ENCODE measurements around the gene SH3BGRL3. TPM values are rescaled to one million over a fixed set of nuclear protein-coding genes. Genes with fewer than 3 reads are reported as not detected.

The SH3BGRL3 gene
- total and polyA plus RNA-seq, 7 experiments from 2014 or later = 156 to 636 (median 380) TPM

DNA sequence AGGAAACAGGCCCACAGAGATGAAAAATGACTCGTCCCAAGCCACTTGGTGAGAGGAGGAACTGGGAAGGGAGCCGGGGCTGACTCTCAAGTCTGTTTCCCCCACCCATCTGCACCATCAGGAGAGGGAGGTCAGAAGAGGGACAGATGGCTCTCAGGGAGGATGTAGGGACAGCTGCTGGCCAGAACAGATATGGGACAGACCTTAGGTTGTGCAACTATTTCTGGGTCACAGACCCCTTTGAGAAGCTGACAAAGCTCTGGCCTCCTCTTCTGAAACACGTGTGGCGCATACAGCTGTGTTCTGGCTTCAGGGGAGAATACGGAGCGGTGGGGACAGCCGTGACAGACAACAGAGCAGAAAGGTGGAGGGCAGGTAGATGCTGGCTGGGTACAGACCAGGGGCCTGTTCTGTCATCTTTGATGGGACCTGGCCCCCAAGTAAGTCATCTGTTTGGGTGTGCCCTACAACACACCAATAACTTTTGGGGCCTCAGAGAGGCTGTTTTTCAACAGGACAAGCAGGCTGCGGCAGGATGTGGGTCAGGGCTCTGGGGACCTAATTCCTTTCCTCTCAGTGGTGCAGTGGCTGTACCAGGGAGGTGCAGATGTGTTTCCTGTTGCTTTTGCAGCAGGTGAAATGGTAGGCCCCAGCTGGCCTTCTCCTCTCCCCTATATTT, 7.3 kb downstream of the SH3BGRL3 start:
- peak overlapping the region; percentile 58 for H3K4me3 ChIP-seq (ENCODE audit: low read length)
- Mint-ChIP-seq H3K27ac (peak overlapping the region; percentile 85 to 99 (median 96)), H3K9me3 (peaks cover 0 to 2% (median 0%) of the 10 kb centered on the region in 11 donors), H3K4me3 (peak overlapping the region; percentile 61 to 86 (median 78)), H3K27me3 (no peaks in the 10 kb centered on the region), H3K4me1 (peaks cover 70 to 100% (median 87%) of the 10 kb centered on the region in 7 donors), H3K36me3 (peaks cover 0 to 22% (median 0%) of the 10 kb centered on the region in 5 donors)
- peak in 8 of 9 donors; percentile 61 to 84 (median 80) for DNase-seq
- peaks cover 99% of the 10 kb centered on the region in 2 donors for H3K4me1 ChIP-seq (ENCODE audit: control insufficient read depth in 2 of 2, insufficient read depth in 2 of 2, low read length in 2 of 2)
- H3K27me3 ChIP-seq (ENCODE audit: control insufficient read depth in 2 of 2, insufficient read depth in 2 of 2, low read length in 2 of 2) = no peaks in the 10 kb centered on the region
- CTCF ChIA-PET = interaction anchor here (0.6 to 17.9 kb wide), 8 partner anchors 12 to 130 kb away, joined by 3 to 541 read pairs (median 8); partner anchors contain the start of genes CD52, CEP85 and UBXN11
- H3K9me3 ChIP-seq (ENCODE audit: control insufficient read depth in 2 of 3, low read length in 3 of 3) = no peaks in the 10 kb centered on the region
- ATAC-seq = peak; percentile 45
- intact Hi-C loops (cut with micrococcal nuclease) = loop anchor here (1.0 to 10.0 kb wide), 6 partner anchors 19 to 408 kb away; partner anchors contain the start of genes ARID1A (in 1 of the 2) and UBXN11 (in 1 of the 2)
- H3K27ac ChIP-seq (ENCODE audit: low read depth, low read length) = peak overlapping the region; percentile 86
- POLR2A ChIA-PET = interaction anchor here (0.8 to 26.8 kb wide), 10 partner anchors 9 to 406 kb away, joined by 3 to 1967 read pairs (median 5); partner anchors contain the start of genes CD52, SH3BGRL3 and UBXN11
- H3K36me3 ChIP-seq (ENCODE audit: control insufficient read depth in 2 of 3, insufficient read depth in 3 of 3, low read length in 3 of 3) = peaks cover 0 to 10% (median 0%) of the 10 kb centered on the region in 3 experiments

DNA sequence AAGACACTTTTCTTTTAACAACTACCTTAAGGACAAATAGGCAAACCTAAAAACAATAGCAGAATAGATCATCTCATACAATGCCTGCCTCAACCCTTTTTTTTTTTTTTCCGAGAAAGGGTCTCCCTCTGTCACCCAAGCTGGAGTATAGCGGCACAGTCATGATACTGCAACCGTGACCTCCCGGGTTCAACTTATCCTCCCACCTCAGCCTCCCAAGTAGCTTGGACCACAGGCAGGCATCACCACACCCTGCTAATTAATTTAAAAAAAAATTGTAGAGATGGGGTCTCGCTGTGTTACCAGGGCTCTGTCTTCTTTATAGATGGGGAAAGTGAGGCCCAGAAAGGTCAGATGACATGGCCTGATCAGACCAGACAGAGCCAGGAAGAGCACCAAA, 7.9 kb downstream of the SH3BGRL3 start:
- peak overlapping the region; percentile 61 to 86 (median 78) for H3K4me3 Mint-ChIP-seq
- POLR2A ChIA-PET = interaction anchor here (0.8 to 26.8 kb wide), 7 partner anchors 9 to 406 kb away, joined by 3 to 1967 read pairs (median 5); partner anchors contain the start of genes CD52, SH3BGRL3 and UBXN11

DNA sequence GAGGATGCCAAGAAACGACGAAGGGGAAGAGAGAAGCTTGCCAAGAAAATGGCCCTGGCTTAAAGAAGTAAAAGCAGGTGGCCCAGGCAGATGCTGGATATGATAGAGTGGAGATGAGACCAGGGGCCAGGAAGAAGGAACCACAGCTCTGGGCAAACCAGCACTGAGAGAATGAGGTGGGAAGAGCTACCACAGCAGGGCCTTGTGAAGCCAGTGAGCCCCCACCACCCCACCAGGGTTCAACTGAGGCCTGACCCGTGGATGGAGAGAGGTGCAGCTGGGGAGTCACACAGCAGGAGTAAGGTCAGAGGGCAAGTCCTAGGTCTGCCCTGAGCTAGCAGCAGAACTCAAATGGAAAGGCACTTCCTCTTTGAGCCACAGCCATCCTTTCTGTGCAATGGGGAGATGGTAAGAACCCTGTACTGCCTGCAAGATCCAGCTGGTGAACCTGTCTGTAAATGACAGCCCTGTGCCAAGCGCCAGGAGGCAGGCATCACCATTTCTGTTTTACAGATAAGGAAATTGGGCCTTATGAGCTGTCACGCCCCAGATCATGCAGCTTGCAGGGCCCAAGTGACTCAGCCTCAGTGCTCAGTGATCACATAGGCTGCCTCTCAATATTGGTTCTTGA, 8.5 kb downstream of the SH3BGRL3 start:
- peak; percentile 3 for ATAC-seq
- Mint-ChIP-seq H3K27ac (peak overlapping the region; percentile 85 to 99 (median 96)), H3K27me3 (no peaks in the 10 kb centered on the region), H3K4me3 (peak overlapping the region; percentile 33 to 85 (median 76)), H3K36me3 (peaks cover 0 to 14% (median 0%) of the 10 kb centered on the region in 5 donors), H3K4me1 (peaks cover 67 to 98% (median 86%) of the 10 kb centered on the region in 7 donors), H3K9me3 (peaks cover 0 to 2% (median 0%) of the 10 kb centered on the region in 11 donors)
- Histone ChIP-seq H3K27ac (ENCODE audit: low read depth, low read length) (peak overlapping the region; percentile 86), H3K4me3 (ENCODE audit: low read length) (peak overlapping the region; percentile 5), H3K36me3 (ENCODE audit: control insufficient read depth in 2 of 3, insufficient read depth in 3 of 3, low read length in 3 of 3) (no peaks in the 10 kb centered on the region), H3K27me3 (ENCODE audit: control insufficient read depth in 2 of 2, insufficient read depth in 2 of 2, low read length in 2 of 2) (no peaks in the 10 kb centered on the region), H3K9me3 (ENCODE audit: control insufficient read depth in 2 of 3, low read length in 3 of 3) (no peaks in the 10 kb centered on the region), H3K4me1 (ENCODE audit: control insufficient read depth in 2 of 2, insufficient read depth in 2 of 2, low read length in 2 of 2) (peaks cover 90 to 100% of the 10 kb centered on the region in 2 donors)
- intact Hi-C loops (cut with micrococcal nuclease) = loop anchor here (1.0 to 10.0 kb wide), 5 partner anchors 9 to 406 kb away; partner anchors contain the start of gene ARID1A (in 1 of the 2)
- DNase-seq = peak in 1 of 9 donors; percentile 57
- CTCF ChIA-PET = interaction anchor here (0.6 to 17.9 kb wide), 10 partner anchors 9 to 129 kb away, joined by 3 to 541 read pairs (median 8); partner anchors contain the start of genes CD52, SH3BGRL3 and UBXN11
- POLR2A ChIA-PET = interaction anchor here (0.8 to 26.8 kb wide), 7 partner anchors 10 to 93 kb away, joined by 3 to 1967 read pairs (median 5); partner anchors contain the start of genes CD52, SH3BGRL3 and UBXN11

More for the DNA sequence above, 7.9 kb downstream of the SH3BGRL3 start:
- Histone ChIP-seq H3K36me3 (ENCODE audit: control insufficient read depth in 2 of 3, insufficient read depth in 3 of 3, low read length in 3 of 3) (peaks cover 0 to 5% (median 0%) of the 10 kb centered on the region in 3 experiments), H3K27me3 (ENCODE audit: control insufficient read depth in 2 of 2, insufficient read depth in 2 of 2, low read length in 2 of 2) (no peaks in the 10 kb centered on the region), H3K4me3 (ENCODE audit: low read length) (peak overlapping the region; percentile 58), H3K9me3 (ENCODE audit: control insufficient read depth in 2 of 3, low read length in 3 of 3) (no peaks in the 10 kb centered on the region), H3K27ac (ENCODE audit: low read depth, low read length) (peak overlapping the region; percentile 86), H3K4me1 (ENCODE audit: control insufficient read depth in 2 of 2, insufficient read depth in 2 of 2, low read length in 2 of 2) (peaks cover 96 to 100% of the 10 kb centered on the region in 2 donors)
- intact Hi-C loops (cut with micrococcal nuclease) = loop anchor here (1.0 to 10.0 kb wide), 8 partner anchors 9 to 407 kb away; partner anchors contain the start of genes ARID1A (in 1 of the 2) and UBXN11 (in 1 of the 2)
- H3K27ac Mint-ChIP-seq = peak overlapping the region; percentile 85 to 99 (median 96)
- no peaks in the 10 kb centered on the region for H3K27me3 Mint-ChIP-seq
- CTCF ChIA-PET = interaction anchor here (1.2 to 17.9 kb wide), 7 partner anchors 8 to 129 kb away, joined by 5 to 541 read pairs (median 8); partner anchors contain the start of genes CD52, SH3BGRL3 and UBXN11
- no peak for ATAC-seq
- no peak for DNase-seq
- peaks cover 0 to 18% (median 0%) of the 10 kb centered on the region in 5 donors for H3K36me3 Mint-ChIP-seq
- H3K9me3 Mint-ChIP-seq = peaks cover 0 to 2% (median 0%) of the 10 kb centered on the region in 11 donors
- H3K4me1 Mint-ChIP-seq = peaks cover 69 to 100% (median 87%) of the 10 kb centered on the region in 7 donors

DNA sequence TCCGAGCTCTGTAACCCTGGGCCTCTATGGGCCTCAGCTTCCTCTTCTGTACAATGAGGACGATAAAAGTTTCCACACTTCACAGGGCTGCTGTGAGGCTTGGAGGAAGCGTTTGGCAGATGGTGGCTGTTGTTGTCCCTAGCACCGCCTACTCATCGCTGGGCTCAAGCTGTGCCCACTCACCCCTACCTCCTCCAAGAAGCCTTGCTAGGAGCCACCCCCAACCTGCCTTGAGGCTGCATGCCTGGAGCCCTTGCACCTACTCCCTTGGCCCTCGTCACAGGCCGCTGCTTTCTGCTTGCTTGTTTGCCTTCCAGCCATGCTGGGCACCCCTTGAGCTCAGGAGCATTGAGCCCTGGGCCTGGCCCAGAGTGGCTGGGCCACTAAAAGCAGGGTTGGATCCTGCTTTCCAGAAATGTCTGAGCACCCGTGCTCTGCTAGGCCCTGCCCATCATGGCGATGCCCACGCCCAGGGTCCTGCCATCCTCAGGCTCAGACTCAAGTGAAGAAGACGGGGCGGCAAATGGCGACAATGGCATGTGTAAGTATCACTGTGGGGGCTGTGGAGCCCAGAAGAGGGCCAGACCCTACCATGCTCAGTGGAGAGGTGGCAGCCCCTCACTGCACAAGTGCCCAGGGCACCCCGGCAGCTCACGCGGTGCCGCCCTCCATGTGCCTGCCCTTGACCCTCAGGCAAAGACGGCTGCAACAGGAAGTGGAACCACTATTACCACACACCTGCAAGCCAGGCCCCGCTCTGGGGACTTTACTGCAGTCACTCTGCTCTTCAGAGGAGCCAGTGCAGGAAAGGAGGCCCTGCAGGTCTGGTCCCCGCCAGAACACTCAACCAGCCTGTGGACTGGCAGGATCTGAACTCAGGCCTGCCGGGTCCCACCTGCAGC, 9.5 kb downstream of the SH3BGRL3 start:
- CTCF ChIA-PET = interaction anchor here (0.6 to 17.9 kb wide), 9 partner anchors 10 to 128 kb away, joined by 3 to 541 read pairs (median 8); partner anchors contain the start of genes CD52, SH3BGRL3 and UBXN11
- H3K27me3 ChIP-seq (ENCODE audit: control insufficient read depth in 2 of 2, insufficient read depth in 2 of 2, low read length in 2 of 2) = no peaks in the 10 kb centered on the region
- no peaks in the 10 kb centered on the region for H3K9me3 ChIP-seq (ENCODE audit: control insufficient read depth in 2 of 3, low read length in 3 of 3)
- peak overlapping the region; percentile 10 for H3K4me3 ChIP-seq (ENCODE audit: low read length)
- Mint-ChIP-seq H3K9me3 (peaks cover 0 to 2% (median 0%) of the 10 kb centered on the region in 11 donors), H3K4me1 (peaks cover 64 to 95% (median 78%) of the 10 kb centered on the region in 7 donors), H3K27me3 (no peaks in the 10 kb centered on the region), H3K36me3 (peaks cover 0 to 13% (median 0%) of the 10 kb centered on the region in 5 donors), H3K27ac (peak overlapping the region; percentile 85 to 99 (median 96)), H3K4me3 (peak overlapping the region; percentile 42 to 85 (median 76))
- H3K27ac ChIP-seq (ENCODE audit: low read depth, low read length) = peak overlapping the region; percentile 86
- intact Hi-C loops (cut with micrococcal nuclease) = loop anchor here (2.0 to 10.0 kb wide), 4 partner anchors 15 to 405 kb away; partner anchors contain the start of gene ARID1A (in 1 of the 2)
- peak in 2 of 9 donors; percentile 36 to 38 for DNase-seq
- peak; percentile 33 for ATAC-seq
- no peaks in the 10 kb centered on the region for H3K36me3 ChIP-seq (ENCODE audit: control insufficient read depth in 2 of 3, insufficient read depth in 3 of 3, low read length in 3 of 3)
- POLR2A ChIA-PET = interaction anchor here (0.6 to 26.8 kb wide), 10 partner anchors 11 to 143 kb away, joined by 3 to 1967 read pairs (median 4); partner anchors contain the start of genes CD52, DHDDS, SH3BGRL3 and UBXN11
- peaks cover 80 to 90% of the 10 kb centered on the region in 2 donors for H3K4me1 ChIP-seq (ENCODE audit: control insufficient read depth in 2 of 2, insufficient read depth in 2 of 2, low read length in 2 of 2)

DNA sequence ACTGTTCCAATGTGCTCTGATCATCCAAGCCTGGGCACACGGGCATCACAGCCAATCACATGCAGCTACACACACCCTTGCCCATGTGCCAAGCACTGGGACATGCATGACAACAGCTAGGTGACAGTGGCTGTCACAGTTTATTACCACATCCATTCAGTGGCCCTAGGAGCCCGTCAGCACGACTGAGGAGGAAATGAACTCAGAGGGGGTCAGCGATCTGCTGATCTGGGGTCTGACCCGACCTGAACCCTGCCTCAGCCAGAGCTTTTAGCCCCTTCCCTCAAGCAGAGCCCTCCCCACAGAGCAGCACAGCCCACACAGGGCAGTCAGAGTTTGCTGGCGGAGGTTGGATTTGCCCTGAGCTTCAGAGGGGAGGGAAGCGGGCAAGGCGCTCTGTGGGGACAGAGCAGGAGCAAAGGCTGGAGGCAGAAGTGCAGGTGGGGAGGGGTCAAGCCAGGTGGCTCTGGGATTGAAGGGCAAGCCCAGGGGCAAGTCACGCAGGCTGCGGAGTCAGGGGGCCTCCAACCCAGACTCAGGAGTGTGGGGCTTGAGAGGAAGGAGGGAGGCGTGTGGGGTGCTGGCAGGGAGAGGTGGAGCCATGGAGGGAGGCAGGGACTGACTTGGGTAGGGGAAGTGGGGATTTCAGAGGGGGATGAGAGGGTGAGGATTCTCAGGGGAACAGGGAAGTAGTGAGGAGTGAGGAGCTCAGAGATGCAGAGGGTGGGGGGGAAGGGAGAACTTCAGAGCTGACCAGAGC, 10.4 kb downstream of the SH3BGRL3 start:
- peak; percentile 49 for ATAC-seq
- ChIA-PET CTCF (interaction anchor here (1.0 to 17.9 kb wide), 5 partner anchors 9 to 32 kb away, joined by 3 to 541 read pairs (median 10); partner anchors contain the start of genes CD52, SH3BGRL3 and UBXN11), POLR2A (interaction anchor here (1.2 to 26.8 kb wide), 4 partner anchors 12 to 142 kb away, joined by 4 to 1967 read pairs (median 56); partner anchors contain the start of genes CD52, DHDDS, SH3BGRL3 and UBXN11)
- Mint-ChIP-seq H3K4me3 (peak overlapping the region; percentile 42 to 83 (median 72)), H3K9me3 (no peaks in the 10 kb centered on the region), H3K4me1 (peaks cover 55 to 91% (median 75%) of the 10 kb centered on the region in 7 donors), H3K27ac (peak overlapping the region; percentile 85 to 99 (median 96)), H3K36me3 (peaks cover 0 to 13% (median 0%) of the 10 kb centered on the region in 5 donors), H3K27me3 (no peaks in the 10 kb centered on the region)
- intact Hi-C loops (cut with micrococcal nuclease) = no loop called here
- Histone ChIP-seq H3K4me1 (ENCODE audit: control insufficient read depth in 2 of 2, insufficient read depth in 2 of 2, low read length in 2 of 2) (peaks cover 71 to 81% of the 10 kb centered on the region in 2 donors), H3K27me3 (ENCODE audit: control insufficient read depth in 2 of 2, insufficient read depth in 2 of 2, low read length in 2 of 2) (no peaks in the 10 kb centered on the region), H3K4me3 (ENCODE audit: low read length) (peak overlapping the region; percentile 10), H3K27ac (ENCODE audit: low read depth, low read length) (peak overlapping the region; percentile 86), H3K9me3 (ENCODE audit: control insufficient read depth in 2 of 3, low read length in 3 of 3) (no peaks in the 10 kb centered on the region), H3K36me3 (ENCODE audit: control insufficient read depth in 2 of 3, insufficient read depth in 3 of 3, low read length in 3 of 3) (no peaks in the 10 kb centered on the region)
- no peak for DNase-seq
